Chondrocyte (in vitro differentiated cells): Measurements from ENCODE around the gene APOA5. TPM values are rescaled to one million over a fixed set of nuclear protein-coding genes. Genes with fewer than 3 reads are reported as not detected.

Source experiments
- DNase-seq: peaks from one replicate; pipeline ENCODE4 v3.0.0; 2021; ENCODE audit warnings: mixed read lengths, low spot score
- H3K27ac Mint-ChIP-seq: one replicate; pipeline ENCODE4 v1.8.0; 2021; ENCODE audit warnings: mild to moderate bottlenecking, moderate library complexity, mixed read lengths; ENCODE audit not compliant: unreplicated experiment
- H3K27me3 Mint-ChIP-seq: 2 replicates; pipeline ENCODE4 v1.8.0; 2021; ENCODE audit warnings: low read depth, mixed read lengths
- H3K36me3 Mint-ChIP-seq: 2 replicates; pipeline ENCODE4 v1.8.0; 2021; ENCODE audit warnings: low read depth, mixed read lengths
- H3K4me1 Mint-ChIP-seq: 2 replicates; pipeline ENCODE4 v1.8.0; 2021; ENCODE audit warnings: low read depth, mild to moderate bottlenecking, mixed read lengths
- H3K4me3 Mint-ChIP-seq: one replicate; pipeline ENCODE4 v1.8.0; 2021; ENCODE audit warnings: mild to moderate bottlenecking, moderate library complexity, mixed read lengths; ENCODE audit not compliant: unreplicated experiment
- H3K9me3 Mint-ChIP-seq: 2 replicates; pipeline ENCODE4 v1.8.0; 2021; ENCODE audit warnings: low read depth, mixed read lengths
- CTCF ChIP-seq: fragments of 200-600 bp; sonication (generic); IDR thresholded peaks from 2 replicates; pipeline ENCODE4 v1.5.0; 2021; ENCODE audit warnings: antibody characterized with exemption, mild to moderate bottlenecking, moderate library complexity
- total RNA-seq: library from RNA; stranded (reverse); gene quantifications from 3 replicates; pipeline ENCODE4 v1.2.1, GENCODE V29; 2021

APOA5 gene
- total RNA-seq, 1 donor from 2014 or later, result not detected

DNA sequence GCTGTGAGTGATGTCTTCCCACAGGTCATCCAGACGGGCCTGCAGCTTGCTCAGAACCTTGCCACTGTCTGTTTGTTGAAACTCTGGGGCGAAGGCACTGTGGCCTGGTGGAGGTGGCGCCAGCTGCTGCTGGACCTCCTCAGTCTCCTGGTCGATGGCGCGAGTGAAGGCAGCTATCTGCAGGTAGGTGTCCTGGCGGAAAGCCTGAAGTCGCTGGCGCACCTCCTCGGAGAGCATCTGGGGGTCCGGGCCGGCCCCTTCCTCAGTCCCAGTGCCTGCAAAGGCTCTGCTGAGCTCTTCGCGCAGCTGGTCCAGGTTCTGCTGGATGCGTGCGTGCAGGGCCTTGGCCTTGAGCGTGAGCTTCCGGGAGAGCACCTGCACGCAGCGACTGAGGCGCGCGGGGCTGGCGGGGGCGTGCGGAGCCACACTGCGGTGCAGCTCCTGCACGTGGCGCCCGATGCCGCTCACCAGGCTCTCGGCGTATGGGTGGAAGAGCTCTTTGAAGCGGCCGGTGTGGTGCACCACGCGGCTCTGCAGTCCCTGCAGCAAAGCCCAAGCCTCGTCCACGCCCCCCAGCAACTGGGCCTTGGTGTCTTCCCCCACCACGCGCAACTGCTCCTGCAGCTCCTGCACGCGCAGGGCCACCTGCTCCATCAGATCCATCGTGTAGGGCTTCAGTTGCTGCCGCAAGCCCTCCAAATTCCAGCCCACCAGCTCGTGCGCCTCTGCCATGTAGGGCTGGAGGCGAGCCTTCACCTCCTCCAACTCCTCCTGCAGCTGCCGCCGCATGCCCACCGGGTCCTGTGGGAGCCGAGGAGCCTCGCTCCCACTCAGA lies 1.3 kb downstream of the APOA5 start:
- DNase-seq, result no peak
- H3K9me3 Mint-ChIP-seq, result no peaks in the 10 kb centered on the region
- no peaks in the 10 kb centered on the region for H3K27me3 Mint-ChIP-seq
- H3K4me1 Mint-ChIP-seq, result peaks cover 22% of the 10 kb centered on the region
- no peak overlapping the region for H3K27ac Mint-ChIP-seq
- peaks cover 2% of the 10 kb centered on the region for H3K36me3 Mint-ChIP-seq
- H3K4me3 Mint-ChIP-seq, result no peak overlapping the region
- TF ChIP-seq CTCF, result no peak

- Mint-ChIP-seq H3K27ac (no peak overlapping the region), H3K36me3 (peaks cover 14% of the 10 kb centered on the region), H3K9me3 (no peaks in the 10 kb centered on the region), H3K27me3 (no peaks in the 10 kb centered on the region), H3K4me3 (no peak overlapping the region), H3K4me1 (peaks cover 22% of the 10 kb centered on the region)
- TF ChIP-seq CTCF, result no peak
- DNase-seq, result no peak
These were observed 2.7 kb downstream of the APOA5 start for GRCh38 chr11:116788975-116789374.

DNA sequence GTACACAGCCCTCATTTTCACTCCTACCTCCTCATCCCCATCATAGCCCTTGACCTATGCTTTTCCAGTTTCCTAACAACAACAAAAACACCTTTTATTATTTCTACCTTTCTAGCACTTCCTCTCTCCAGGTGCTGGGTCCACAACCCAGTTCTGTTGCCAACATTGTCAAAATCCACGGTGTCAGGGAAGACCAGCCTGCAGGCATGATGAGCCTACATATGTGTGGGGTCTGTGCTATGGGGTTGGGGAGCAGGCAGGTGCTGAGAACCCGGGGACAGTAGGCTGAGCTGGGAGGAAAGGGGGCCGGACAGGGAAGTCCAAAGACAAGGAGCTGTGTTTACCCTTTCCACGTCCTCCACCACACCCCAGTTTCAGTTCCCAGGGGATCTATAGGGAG lies 3.1 kb downstream of the APOA5 start:
- H3K36me3 Mint-ChIP-seq, result peaks cover 14% of the 10 kb centered on the region
- peaks cover 22% of the 10 kb centered on the region for H3K4me1 Mint-ChIP-seq
- H3K9me3 Mint-ChIP-seq, result no peaks in the 10 kb centered on the region
- DNase-seq, result no peak
- no peak for TF ChIP-seq CTCF
- H3K4me3 Mint-ChIP-seq, result peak overlapping the region; percentile 99
- peak overlapping the region; percentile 98 for H3K27ac Mint-ChIP-seq
- H3K27me3 Mint-ChIP-seq, result no peaks in the 10 kb centered on the region

GRCh38 chr11:116787786-116788486 lies 3.7 kb downstream of the APOA5 start, which contains the start of gene ZPR1:
Gene ZPR1, minus strand, starts transcription at chr11:116788023. Its CDS starts 33 bp downstream, at chr11:116787990.
- H3K36me3 Mint-ChIP-seq, result peaks cover 18% of the 10 kb centered on the region
- no peaks in the 10 kb centered on the region for H3K9me3 Mint-ChIP-seq
- peak within 1 kb of the TSS; percentile 98 for H3K27ac Mint-ChIP-seq
- DNase-seq, result no peak
- no peaks in the 10 kb centered on the region for H3K27me3 Mint-ChIP-seq
- peak; percentile 22 for TF ChIP-seq CTCF
- H3K4me3 Mint-ChIP-seq, result peak within 1 kb of the TSS; percentile 99
- H3K4me1 Mint-ChIP-seq, result peaks cover 22% of the 10 kb centered on the region

DNA sequence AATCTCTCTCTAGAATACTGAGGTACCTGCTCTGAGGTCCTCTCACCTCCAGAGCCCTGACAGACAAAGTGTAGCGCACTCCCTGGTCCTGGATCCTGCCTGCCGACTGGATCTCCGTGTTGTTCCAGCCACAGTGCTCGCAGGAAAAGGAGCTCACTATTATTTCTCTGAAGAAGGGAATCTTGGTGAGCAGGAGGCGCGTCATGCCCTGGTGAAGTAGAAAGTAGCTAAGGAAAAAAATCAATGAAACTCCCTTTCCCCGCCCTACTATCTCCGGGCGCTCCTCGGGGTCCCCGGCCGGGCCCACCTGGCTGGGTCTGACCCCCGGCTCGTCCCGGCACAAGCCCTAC lies 4.3 kb downstream of the APOA5 start:
- Mint-ChIP-seq H3K36me3 (peaks cover 22% of the 10 kb centered on the region), H3K9me3 (no peaks in the 10 kb centered on the region)
- DNase-seq, result no peak

More for the DNA sequence above, 4.3 kb downstream of the APOA5 start:
- TF ChIP-seq CTCF, result no peak
- Mint-ChIP-seq H3K4me1 (peaks cover 22% of the 10 kb centered on the region), H3K27me3 (no peaks in the 10 kb centered on the region), H3K27ac (peak overlapping the region; percentile 79), H3K4me3 (peak overlapping the region; percentile 99)
